Mesenchymal stem cell (in vitro differentiated cells and primary cell): Measurements from ENCODE around the gene ASB1.
"Not testable (repeated sequence)": the region's sequence is repeated elsewhere in the genome, so short reads cannot be mapped to it uniquely, and the experiment has no call there.

ENCODE experiments used
- DNase-seq: peaks from one replicate; pipeline ENCODE4 v3.0.0-alpha.2; 2013
- H2AFZ ChIP-seq: one replicate; pipeline ENCODE4 v1.6.1; 2013; ENCODE audit warnings: low read depth, mild to moderate bottlenecking, control low read depth, inconsistent platforms, low read length, moderate library complexity
- H2AK5ac ChIP-seq: 2 replicates; pipeline ENCODE4 v1.6.1; 2013; ENCODE audit warnings: low read length, moderate library complexity, mild to moderate bottlenecking, inconsistent platforms; ENCODE audit not compliant: severe bottlenecking
- H2BK120ac ChIP-seq: one replicate; pipeline ENCODE4 v1.6.1; 2013; ENCODE audit warnings: low read depth, mild to moderate bottlenecking, inconsistent platforms, low read length, moderate library complexity
- H2BK12ac ChIP-seq, 2 experiments: one replicate each; pipeline ENCODE4 v1.6.1; 2013; ENCODE audit warnings: inconsistent platforms in 2 of 2, low read length in 2 of 2, mild to moderate bottlenecking in 2 of 2, moderate library complexity in 2 of 2, control low read depth in 1 of 2
- H2BK15ac ChIP-seq: one replicate; pipeline ENCODE4 v1.6.1; 2013; ENCODE audit warnings: mild to moderate bottlenecking, low read depth, inconsistent platforms; ENCODE audit not compliant: poor library complexity, severe bottlenecking
- H2BK5ac ChIP-seq: 2 replicates; pipeline ENCODE4 v1.6.1; 2013; ENCODE audit warnings: low read depth, mild to moderate bottlenecking, low read length, control low read depth, inconsistent platforms; ENCODE audit not compliant: poor library complexity, severe bottlenecking
- H3K14ac ChIP-seq, 2 experiments: one replicate each; pipeline ENCODE4 v1.6.1; 2013; ENCODE audit warnings: inconsistent platforms in 2 of 2, low read length in 2 of 2, control low read depth in 1 of 2, mild to moderate bottlenecking in 1 of 2, moderate library complexity in 1 of 2
- H3K18ac ChIP-seq, 2 experiments: one replicate each; pipeline ENCODE4 v1.6.1; 2013; ENCODE audit warnings: inconsistent platforms in 2 of 2, low read length in 2 of 2, control low read depth in 1 of 2, low read depth in 1 of 2, mild to moderate bottlenecking in 1 of 2
- H3K23ac ChIP-seq, 2 experiments: one replicate each; pipeline ENCODE4 v1.6.1; 2013; ENCODE audit warnings: inconsistent platforms in 2 of 2, low read length in 2 of 2, mild to moderate bottlenecking in 2 of 2, moderate library complexity in 2 of 2, control low read depth in 1 of 2
- H3K27ac ChIP-seq: 2 replicates; pipeline ENCODE4 v1.5.1; 2013; ENCODE audit warnings: mild to moderate bottlenecking, moderate library complexity, low read length, control low read depth, inconsistent platforms; ENCODE audit not compliant: poor library complexity, severe bottlenecking
- H3K27me3 ChIP-seq, 2 experiments: 2 replicates each; pipeline versions ENCODE4 v1.6.1 to v1.7.0; 2013; ENCODE audit warnings: low read length in 2 of 2, mild to moderate bottlenecking in 2 of 2, moderate library complexity in 2 of 2, control low read depth in 1 of 2, inconsistent platforms in 1 of 2; ENCODE audit not compliant: control insufficient read depth in 1 of 2, insufficient read depth in 1 of 2
- H3K36me3 ChIP-seq, 2 experiments: 2 replicates each; pipeline versions ENCODE4 v1.6.1 to v1.7.0; 2013; ENCODE audit warnings: low read length in 2 of 2, control low read depth in 1 of 2, inconsistent platforms in 1 of 2, low read depth in 1 of 2, mild to moderate bottlenecking in 1 of 2; ENCODE audit not compliant: insufficient read depth in 2 of 2, control insufficient read depth in 1 of 2
- H3K4ac ChIP-seq, 2 experiments: one replicate each; pipeline ENCODE4 v1.6.1; 2013; ENCODE audit warnings: inconsistent platforms in 2 of 2, low read length in 2 of 2, mild to moderate bottlenecking in 2 of 2, moderate library complexity in 2 of 2, control low read depth in 1 of 2, low read depth in 1 of 2
- H3K4me1 ChIP-seq: 2 replicates; pipeline ENCODE4 v1.6.1; 2013; ENCODE audit warnings: low read depth, low read length, control low read depth; ENCODE audit not compliant: control insufficient read depth, insufficient read depth
- H3K4me2 ChIP-seq: 2 replicates; pipeline ENCODE4 v1.6.1; 2013; ENCODE audit warnings: low read length, mild to moderate bottlenecking, inconsistent platforms; ENCODE audit not compliant: poor library complexity, severe bottlenecking
- H3K4me3 ChIP-seq, 2 experiments: 2 replicates each; pipeline versions ENCODE4 v1.5.1 to v1.7.0; 2013; ENCODE audit warnings: low read length in 2 of 2, mild to moderate bottlenecking in 2 of 2, control low read depth in 1 of 2, low read depth in 1 of 2; ENCODE audit not compliant: insufficient read depth in 1 of 2
- H3K79me1 ChIP-seq: replicated peaks from 2 replicates; pipeline ENCODE4 v1.6.1; 2013; ENCODE audit warnings: mild to moderate bottlenecking, control low read depth, low read length, inconsistent platforms; ENCODE audit not compliant: poor library complexity, severe bottlenecking
- H3K9ac ChIP-seq: 2 replicates; pipeline ENCODE4 v1.7.0; 2013; ENCODE audit warnings: mild to moderate bottlenecking, low read length, moderate library complexity
- H3K9me3 ChIP-seq: 2 replicates; pipeline ENCODE4 v1.7.0; 2013; ENCODE audit warnings: mild to moderate bottlenecking, low read length; ENCODE audit not compliant: control insufficient read depth
- H4K8ac ChIP-seq: one replicate; pipeline ENCODE4 v1.6.1; 2013; ENCODE audit warnings: inconsistent platforms, mild to moderate bottlenecking, low read length, moderate library complexity
- H4K91ac ChIP-seq: one replicate; pipeline ENCODE4 v1.6.1; 2013; ENCODE audit warnings: mild to moderate bottlenecking, low read length, inconsistent platforms
- WGBS: methylation state at CpG from one replicate; pipeline ENCODE4 v1.1.7; 2013; ENCODE audit warnings: mixed read lengths; 5-methylcytosine and 5-hydroxymethylcytosine counted together

ASB1 gene

DNA sequence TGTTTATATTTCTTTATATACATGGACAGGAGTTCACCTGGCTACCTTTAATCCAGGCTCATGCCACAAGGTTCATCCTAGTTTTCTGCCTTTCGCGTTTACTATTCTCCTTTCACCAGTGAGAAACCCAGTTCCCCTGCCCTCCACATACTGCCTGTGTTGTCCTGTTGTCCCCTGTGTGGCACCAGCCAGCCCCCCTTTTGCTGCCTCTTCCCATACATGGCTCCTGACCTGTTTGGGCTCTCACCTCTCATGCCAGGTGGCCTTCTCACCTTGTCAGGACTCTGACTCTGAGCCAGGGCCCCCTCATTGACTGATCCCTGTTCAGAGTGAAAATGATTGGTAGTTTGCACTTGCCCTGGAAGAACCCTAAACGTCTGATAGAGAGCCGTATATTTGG lies 13.6 kb downstream of the ASB1 start:
- Histone ChIP-seq H3K14ac (no peak overlapping the region), H3K4ac (no peak overlapping the region), H2AFZ (no peak overlapping the region), H2BK12ac (no peak overlapping the region), H2BK5ac (no peak overlapping the region), H3K27me3 (no peaks in the 10 kb centered on the region), H3K36me3 (peaks cover 30 to 52% of the 10 kb centered on the region in 2 experiments), H2BK120ac (no peak overlapping the region), H3K18ac (no peak overlapping the region), H3K79me1 (peaks cover 32% of the 10 kb centered on the region), H3K4me2 (no peak overlapping the region), H2BK15ac (no peak overlapping the region), H3K9ac (peak overlapping the region; percentile 84), H3K4me1 (peaks cover 17% of the 10 kb centered on the region), H3K27ac (no peak overlapping the region), H4K91ac (no peak overlapping the region), H3K4me3 (no peak overlapping the region), H2AK5ac (no peak overlapping the region), H4K8ac (no peak overlapping the region), H3K9me3 (no peaks in the 10 kb centered on the region), H3K23ac (no peak overlapping the region)
- WGBS, result 96% methylated on average over 4 of the region's 4 CpGs
- no peak for DNase-seq

DNA sequence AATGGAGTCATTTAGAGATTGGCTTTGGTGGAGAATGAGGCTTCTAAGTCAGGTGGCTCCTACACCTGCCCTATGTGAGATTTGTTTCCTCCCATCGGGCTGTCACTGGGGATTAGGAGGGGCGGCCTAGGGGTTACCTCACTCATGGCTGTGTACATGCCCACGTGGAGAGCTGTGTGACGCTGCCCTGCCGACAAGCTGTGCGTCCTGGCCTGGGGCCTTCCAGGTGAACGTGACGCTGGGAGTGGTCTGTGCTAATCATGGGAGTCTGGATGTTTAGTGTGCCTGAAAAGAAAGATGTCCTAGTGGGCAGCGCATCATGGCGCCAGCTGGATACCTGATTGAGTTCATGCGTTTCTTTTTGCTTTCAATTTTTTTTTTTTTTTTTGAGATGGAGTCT lies 14.0 kb downstream of the ASB1 start:
- Histone ChIP-seq H2BK15ac (no peak overlapping the region), H3K14ac (peak overlapping the region in 1 of 2 experiments; percentile 89), H3K79me1 (peaks cover 31% of the 10 kb centered on the region), H3K4me2 (no peak overlapping the region), H3K4ac (no peak overlapping the region), H2AK5ac (no peak overlapping the region), H3K4me1 (peaks cover 17% of the 10 kb centered on the region), H2BK12ac (no peak overlapping the region), H3K36me3 (peaks cover 30 to 52% of the 10 kb centered on the region in 2 experiments), H3K27me3 (no peaks in the 10 kb centered on the region), H3K9me3 (no peaks in the 10 kb centered on the region), H4K91ac (peak overlapping the region; percentile 43), H3K4me3 (no peak overlapping the region), H4K8ac (peak overlapping the region; percentile 52), H3K23ac (no peak overlapping the region), H3K27ac (no peak overlapping the region), H2BK5ac (no peak overlapping the region), H2BK120ac (no peak overlapping the region), H3K9ac (peak overlapping the region; percentile 84), H2AFZ (no peak overlapping the region), H3K18ac (peak overlapping the region in 1 of 2 experiments; percentile 34)
- no peak for DNase-seq
- 93% methylated on average over 11 of the region's 11 CpGs for WGBS

DNA sequence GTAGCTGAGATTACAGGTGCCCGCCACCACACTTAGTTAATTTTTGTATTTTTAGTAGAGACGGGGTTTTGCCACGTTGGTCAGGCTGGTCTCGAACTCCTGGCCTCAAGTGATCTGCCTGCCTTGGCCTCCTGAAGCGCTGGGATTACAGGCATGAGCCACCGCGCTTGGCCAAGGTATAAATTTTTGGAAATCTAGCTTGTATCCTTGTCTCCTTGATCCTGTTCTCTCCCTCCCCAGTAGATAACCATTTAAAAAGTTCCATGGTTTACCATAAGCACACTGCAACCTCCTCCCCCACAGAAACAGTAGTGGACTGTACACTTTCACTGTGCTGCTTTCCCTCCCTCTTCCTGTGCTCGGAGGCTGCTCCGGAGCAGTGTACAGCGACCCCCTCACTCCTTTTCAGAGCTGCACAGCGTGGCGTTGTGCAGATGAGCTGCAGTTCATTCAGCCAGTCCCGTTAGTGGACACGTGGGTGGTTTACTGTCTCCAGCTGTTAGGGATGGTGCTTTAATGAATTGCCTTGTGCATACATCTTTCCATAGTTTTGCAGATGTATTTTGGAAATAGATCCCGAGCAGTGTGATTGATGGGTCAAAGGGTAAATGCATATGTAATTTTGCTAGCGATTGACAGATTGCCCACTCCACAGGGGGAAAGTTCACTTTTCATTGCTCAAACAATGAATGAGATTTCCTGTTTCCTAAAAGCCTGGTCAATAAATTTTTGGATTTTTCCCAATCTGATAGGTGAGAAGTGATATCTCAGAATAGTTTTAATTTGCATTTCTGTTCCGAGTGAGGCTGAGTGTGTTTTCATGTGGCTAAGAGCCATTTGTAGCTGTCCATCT lies 14.8 kb downstream of the ASB1 start:
- no peak overlapping the region for H2BK15ac ChIP-seq
- peak overlapping the region; percentile 46 for H3K9ac ChIP-seq
- peaks cover 33 to 52% of the 10 kb centered on the region in 2 experiments for H3K36me3 ChIP-seq
- H2BK120ac ChIP-seq, result no peak overlapping the region
- H3K14ac ChIP-seq, result peak overlapping the region in 1 of 2 experiments; percentile 19
- no peak overlapping the region for H4K91ac ChIP-seq
- no peaks in the 10 kb centered on the region for H3K27me3 ChIP-seq
- no peak overlapping the region for H3K18ac ChIP-seq
- no peak overlapping the region for H2AK5ac ChIP-seq
- no peak overlapping the region for H3K4me2 ChIP-seq
- 72% methylated on average over 17 of the region's 17 CpGs for WGBS
- no peak overlapping the region for H2AFZ ChIP-seq
- H4K8ac ChIP-seq, result no peak overlapping the region
- no peak overlapping the region for H3K27ac ChIP-seq
- no peak overlapping the region for H3K4ac ChIP-seq
- no peaks in the 10 kb centered on the region for H3K9me3 ChIP-seq
- H2BK12ac ChIP-seq, result no peak overlapping the region
- H3K4me3 ChIP-seq, result no peak overlapping the region
- peak; percentile 28 for DNase-seq
- peaks cover 34% of the 10 kb centered on the region for H3K79me1 ChIP-seq
- H3K4me1 ChIP-seq, result peaks cover 17% of the 10 kb centered on the region
- no peak overlapping the region for H2BK5ac ChIP-seq
- no peak overlapping the region for H3K23ac ChIP-seq

DNA sequence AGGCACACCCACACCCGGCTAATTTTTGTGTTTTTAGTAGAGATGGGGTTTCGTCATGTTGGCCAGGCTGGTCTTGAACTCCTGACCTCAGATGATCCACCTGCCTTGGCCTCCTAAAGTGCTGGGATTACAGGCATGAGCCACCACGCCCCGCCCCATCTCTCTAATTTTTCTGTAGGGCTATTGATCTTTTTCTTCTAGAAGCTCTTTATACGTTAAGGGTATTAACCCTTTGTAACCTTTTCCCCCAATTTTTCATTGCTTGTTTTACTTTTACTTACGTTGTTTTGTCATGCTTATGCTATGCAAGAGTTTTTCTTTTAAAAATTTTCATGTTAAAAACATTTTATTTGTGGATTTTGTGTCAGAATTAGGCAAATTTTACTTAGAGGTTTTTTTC lies 15.5 kb downstream of the ASB1 start:
- not testable (repeated sequence) for H3K4ac ChIP-seq, H3K27ac ChIP-seq, H3K27me3 ChIP-seq, H2BK12ac ChIP-seq, H3K14ac ChIP-seq, H3K4me2 ChIP-seq, H3K23ac ChIP-seq, H3K9ac ChIP-seq, DNase-seq, H3K4me3 ChIP-seq, H2BK5ac ChIP-seq, H2AK5ac ChIP-seq, H3K9me3 ChIP-seq, H4K8ac ChIP-seq, H3K18ac ChIP-seq, H2BK15ac ChIP-seq, H4K91ac ChIP-seq, H2BK120ac ChIP-seq, H2AFZ ChIP-seq
- peaks cover 39 to 55% of the 10 kb centered on the region in 2 experiments for H3K36me3 ChIP-seq
- H3K4me1 ChIP-seq, result peaks cover 17% of the 10 kb centered on the region
- 96% methylated on average over 3 of the region's 6 CpGs for WGBS
- peaks cover 40% of the 10 kb centered on the region for H3K79me1 ChIP-seq
